Inflammatory macrophage treated with lipopolysaccharide for 1 hour (primary cell): ENCODE results near the gene VGF.
A peak's percentile ranks its signal among the peaks of the same experiment; 100 is the strongest.

Source experiments
- DNase-seq, 2 donors: peaks; one replicate each; pipeline ENCODE4 v3.0.0-alpha.2; 2020 to 2022

Gene VGF

GRCh38 chr7:101185258-101185839 is 20.0 kb upstream of the VGF start:
- DNase-seq, result peak; percentile 38 to 64

- no peak for DNase-seq
These were observed 14.9 kb upstream of the VGF start, which contains the start of gene NAT16 for GRCh38 chr7:101180130-101180755. Gene NAT16 (minus strand): TSS chr7:101180293. CDS start chr7:101174807, 5,486 bp downstream.

- DNase-seq, result no peak
These were observed 14.3 kb upstream of the VGF start for GRCh38 chr7:101179713-101180112.

- no peak for DNase-seq
These were observed 13.7 kb upstream of the VGF start for GRCh38 chr7:101179117-101179516.

GRCh38 chr7:101177644-101178043 is 12.3 kb upstream of the VGF start:
- DNase-seq, result no peak

- DNase-seq, result no peak
These were observed 10.3 kb upstream of the VGF start for GRCh38 chr7:101175664-101176063.

GRCh38 chr7:101174322-101174854 is 9.0 kb upstream of the VGF start:
- DNase-seq, result no peak

GRCh38 chr7:101173752-101174244 is 8.4 kb upstream of the VGF start:
- DNase-seq, result peak; percentile 25 to 82

GRCh38 chr7:101172854-101173751 is 7.7 kb upstream of the VGF start:
- peak; percentile 32 to 52 for DNase-seq

- no peak for DNase-seq
These were observed 6.9 kb upstream of the VGF start for GRCh38 chr7:101172005-101172853.

GRCh38 chr7:101171442-101171837 is 6.1 kb upstream of the VGF start:
- DNase-seq, result no peak

- DNase-seq, result peak; percentile 50 to 55
These were observed 5.5 kb upstream of the VGF start for GRCh38 chr7:101170617-101171441.

GRCh38 chr7:101169838-101170551 is 4.6 kb upstream of the VGF start:
- DNase-seq, result peak; percentile 61 to 75

GRCh38 chr7:101169110-101169837 is 3.9 kb upstream of the VGF start:
- no peak for DNase-seq

- DNase-seq, result no peak
These were observed 3.2 kb upstream of the VGF start for GRCh38 chr7:101168412-101169049.

- DNase-seq, result no peak
These were observed 2.5 kb upstream of the VGF start for GRCh38 chr7:101167645-101168411.

- no peak for DNase-seq
These were observed 1.7 kb upstream of the VGF start for GRCh38 chr7:101166909-101167644.

GRCh38 chr7:101166648-101166908 is 1.2 kb upstream of the VGF start:
- DNase-seq, result no peak
